ENCODE data around the gene MME.
"Not testable (repeated sequence)": the region's sequence is repeated elsewhere in the genome, so short reads cannot be mapped to it uniquely, and the experiment has no call there.

MME gene

DNA sequence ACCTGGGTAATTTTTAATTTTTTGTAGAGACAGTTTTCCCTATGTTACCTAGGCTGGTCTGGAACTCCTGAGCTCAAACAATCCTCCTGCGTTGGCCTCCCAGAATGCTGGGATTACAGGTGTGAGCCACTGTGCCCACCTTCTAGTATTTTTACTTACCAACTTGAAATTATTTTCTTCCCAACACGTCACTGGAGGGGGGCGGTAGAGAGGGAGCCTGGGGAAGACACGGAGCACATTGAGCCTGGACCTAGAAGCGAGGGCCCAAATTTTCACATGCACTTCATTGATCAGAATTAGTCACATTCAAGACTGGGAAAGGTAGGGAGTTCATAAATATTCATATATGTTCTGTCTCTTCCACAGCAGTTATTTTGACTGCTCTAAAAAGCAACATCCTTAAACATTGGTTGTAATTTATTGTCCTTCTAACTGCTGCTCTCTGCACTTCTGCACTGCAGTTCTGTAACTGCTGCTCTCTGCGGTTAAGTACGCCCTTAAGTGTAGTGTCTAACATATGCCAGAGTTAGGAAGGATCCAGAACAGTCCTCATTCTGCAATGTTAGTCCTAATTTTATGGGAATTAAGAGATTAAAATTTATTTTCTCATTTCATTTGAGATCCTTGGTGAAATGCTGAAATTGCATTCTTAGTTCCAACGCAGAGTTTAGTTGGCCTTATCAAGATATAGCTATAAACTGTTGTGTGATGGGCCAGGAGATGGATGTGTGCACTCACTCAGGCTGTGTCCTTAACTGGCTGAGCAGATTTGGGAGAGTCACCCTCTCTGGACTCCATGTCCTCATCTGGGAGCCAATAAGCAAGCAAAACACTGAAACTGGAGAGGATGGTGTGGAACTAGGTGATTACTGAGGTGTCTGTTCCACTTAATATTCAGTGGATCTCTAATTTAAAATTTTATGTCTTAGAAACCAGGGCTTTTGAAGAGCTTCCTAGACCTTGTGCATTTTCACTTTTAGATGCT lies 115.1 kb downstream of the MME start:
- no peak for DNase-seq

DNA sequence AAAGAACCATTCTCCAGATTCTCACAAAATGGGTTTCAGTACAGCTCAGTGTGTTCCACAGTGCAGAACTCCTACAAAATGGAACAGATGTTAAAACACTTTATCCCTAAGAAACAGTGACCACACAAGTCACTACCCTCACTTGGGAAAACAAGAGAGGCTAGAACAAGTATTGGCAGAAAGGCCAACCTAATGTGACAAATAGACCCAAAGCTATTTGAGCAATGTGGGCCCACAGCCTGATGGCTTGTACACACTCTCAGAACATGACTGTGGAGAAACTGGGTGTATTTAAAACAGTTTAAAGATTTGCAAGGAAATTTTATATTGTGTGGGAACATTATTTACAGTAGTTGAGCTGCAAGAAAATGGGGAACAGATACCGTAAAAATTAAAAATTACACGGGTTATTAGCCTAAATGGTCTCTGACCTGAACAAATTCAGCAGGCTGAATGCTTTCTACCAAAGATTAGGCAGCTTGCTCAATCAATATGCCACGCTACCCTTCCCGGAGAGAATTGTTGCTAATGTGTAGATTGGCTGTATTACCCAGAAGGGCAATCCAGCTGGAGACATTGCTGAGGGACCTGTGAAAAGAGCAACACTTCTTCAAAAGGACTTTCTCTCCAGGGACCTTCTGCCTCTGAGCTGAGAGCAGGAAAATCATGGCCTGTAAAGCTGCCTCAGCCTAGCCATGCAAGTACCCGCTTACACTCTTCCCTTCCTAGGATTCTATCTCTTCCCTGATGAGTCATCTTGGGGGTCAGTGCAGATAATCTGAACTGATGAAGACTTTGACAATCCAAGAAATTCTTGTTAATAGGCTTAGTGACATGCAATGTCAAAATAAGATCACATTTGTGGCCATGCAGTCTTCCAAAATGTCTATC lies 116.3 kb downstream of the MME start:
- DNase-seq, result peak; percentile 76

DNA sequence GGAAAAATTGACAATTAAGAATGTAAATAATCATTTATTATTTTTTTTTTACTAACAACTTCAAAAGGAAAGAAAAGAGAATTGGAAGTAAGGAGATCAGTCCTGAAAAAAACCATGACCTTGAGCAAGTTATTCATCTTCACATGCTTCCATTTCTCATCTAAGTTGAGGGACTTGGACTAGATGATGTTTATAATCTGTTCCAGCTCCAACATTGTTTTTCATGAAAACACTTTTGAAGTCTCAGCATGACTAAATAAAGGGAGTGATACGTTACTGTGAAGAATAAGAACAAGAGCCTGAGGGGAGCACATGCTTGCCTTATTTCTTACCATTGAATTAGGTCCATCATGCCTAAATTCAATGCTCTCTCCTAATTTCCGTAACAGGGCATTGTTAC lies 117.7 kb downstream of the MME start:
- DNase-seq, result no peak

DNA sequence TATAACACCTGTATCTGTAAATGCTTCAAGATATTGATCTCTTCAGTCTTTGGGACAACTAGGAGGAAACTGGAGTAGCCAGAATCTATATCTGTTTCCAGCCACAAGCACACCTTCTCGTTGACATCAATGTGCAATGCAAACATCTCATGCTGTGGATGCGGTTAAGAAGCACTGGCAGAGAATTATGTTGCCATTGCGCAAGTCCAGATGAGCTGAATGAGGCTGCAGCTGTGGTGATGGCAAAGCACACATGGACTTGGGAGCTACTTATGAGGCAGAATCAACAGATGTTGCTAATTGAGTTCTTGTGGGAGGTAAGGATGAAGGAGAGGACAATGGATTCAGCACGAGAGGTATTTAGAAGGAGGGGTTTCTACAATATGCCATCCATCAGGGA lies 122.5 kb downstream of the MME start:
- no peak for DNase-seq

DNA sequence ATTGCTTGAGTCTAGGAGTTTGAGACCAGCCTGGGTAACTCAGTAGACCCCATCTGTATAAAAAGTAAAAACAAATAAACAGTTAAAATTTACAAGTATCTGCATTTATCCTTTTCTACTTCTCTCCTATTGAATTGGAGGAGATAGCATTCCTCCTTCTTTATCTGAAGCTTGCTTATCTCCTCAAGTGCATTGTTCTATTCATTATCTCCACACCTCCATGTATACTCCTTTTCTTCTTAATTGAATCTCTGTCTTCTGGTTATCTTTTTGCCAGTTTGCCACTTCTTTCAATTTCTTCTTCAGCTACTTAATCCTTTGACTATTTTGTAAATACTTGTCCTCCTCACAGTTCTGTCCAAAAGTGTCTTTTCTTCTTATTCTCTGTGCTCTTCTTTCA lies 124.7 kb downstream of the MME start:
- DNase-seq, result no peak

DNA sequence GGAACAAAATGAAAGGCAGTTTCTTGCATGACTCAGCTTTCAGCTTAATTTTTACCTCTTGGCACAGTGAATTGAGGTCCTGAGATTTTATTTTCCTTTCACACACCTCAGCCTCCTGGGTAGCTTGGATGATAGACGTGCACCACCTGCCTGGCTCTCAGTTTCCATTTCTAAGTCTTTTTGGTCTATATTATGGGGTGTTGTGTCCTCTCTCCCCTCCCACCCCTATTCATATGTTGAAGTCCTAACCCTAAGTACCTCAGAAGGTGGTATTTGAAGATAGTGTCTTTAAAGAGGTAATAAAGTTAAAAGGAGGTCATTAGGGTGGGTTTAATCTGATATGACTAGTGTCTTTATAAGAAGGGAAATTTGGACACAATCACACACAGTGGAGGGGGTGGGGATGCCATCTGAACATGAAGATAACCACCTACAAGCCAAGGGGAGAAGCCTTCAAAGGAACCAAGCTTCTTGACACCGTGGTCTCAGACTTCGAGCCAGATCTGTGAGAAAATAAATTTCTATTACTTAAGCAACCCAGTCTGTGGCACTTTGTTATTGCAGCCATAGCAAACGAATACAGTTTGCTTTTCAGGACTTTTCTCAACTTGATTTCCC lies 128.2 kb downstream of the MME start:
- no peak for DNase-seq

DNA sequence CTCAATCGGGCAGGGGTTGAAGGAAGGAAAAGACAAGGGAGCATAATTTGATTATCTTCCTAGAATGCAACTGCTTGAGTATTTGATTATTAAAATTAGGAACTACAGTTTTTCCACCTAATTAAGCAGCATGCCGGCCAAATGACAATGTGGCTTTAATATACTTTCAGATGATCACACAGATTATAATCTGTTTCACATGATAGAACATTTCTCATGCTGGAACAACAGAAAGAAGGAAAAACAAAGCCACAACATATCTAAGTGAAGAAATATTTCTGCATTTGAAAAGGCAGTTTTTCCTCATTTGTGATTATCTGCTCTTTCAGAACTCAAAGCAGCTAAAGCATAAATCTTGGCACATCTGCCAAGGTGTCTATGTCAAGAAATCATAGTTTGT lies 130.6 kb downstream of the MME start:
- DNase-seq, result no peak

DNA sequence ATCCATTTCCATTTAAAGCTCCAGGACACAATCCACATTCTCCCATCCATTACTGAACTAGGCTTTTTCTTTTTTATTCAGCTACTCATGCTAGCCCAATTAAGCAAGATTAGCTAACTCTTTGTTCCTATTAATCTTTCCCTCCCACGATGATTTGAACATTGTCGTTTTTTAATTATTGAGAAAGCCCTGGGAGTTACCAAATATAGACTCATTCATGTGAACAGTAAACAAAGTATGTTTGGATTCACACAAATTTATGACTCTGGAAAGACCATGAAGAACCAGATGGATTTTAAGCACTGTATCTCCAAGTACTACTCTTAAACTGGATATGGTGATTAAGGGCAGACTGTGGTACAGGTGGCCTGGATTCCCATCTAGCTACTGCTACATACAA lies 131.1 kb downstream of the MME start:
- peak; percentile 24 for DNase-seq

DNA sequence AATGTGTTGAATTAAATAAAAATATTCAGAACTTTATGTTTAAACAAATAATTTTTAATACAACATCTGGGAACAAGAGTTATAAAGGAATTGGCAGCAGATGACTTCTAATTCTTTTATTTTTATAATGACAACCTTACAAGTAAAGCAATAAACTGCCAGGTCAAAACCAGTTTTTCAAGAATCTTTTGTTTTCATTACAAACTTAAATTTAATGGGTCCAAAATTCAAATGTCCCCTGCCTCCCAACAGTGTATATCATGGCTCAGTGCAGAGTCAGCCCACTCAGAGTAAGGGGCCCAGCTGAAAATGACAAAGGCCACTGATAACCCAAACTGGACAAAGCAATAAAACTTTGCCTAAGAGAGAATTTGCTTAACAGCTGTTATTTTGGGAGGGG lies 131.8 kb downstream of the MME start:
- no peak for DNase-seq

DNA sequence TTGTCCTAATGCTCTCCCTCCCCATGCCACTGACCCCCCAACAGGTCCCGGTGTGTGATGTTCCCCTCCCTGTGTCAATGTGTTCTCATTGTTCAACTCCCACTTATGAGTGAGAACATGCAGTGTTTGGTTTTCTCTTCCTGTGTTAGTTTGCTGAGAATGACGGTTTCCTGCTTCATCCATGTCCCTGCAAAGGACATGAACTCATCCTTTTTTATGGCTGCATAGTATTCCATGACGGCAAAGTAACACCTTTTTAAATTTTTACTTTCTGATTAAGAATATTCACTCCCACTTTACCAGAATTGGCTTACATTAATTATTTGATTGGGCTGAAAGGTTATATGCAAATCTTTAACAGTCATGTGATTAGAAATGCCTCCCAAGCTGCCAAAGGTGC lies 135.9 kb downstream of the MME start:
- not testable (repeated sequence) for DNase-seq

DNA sequence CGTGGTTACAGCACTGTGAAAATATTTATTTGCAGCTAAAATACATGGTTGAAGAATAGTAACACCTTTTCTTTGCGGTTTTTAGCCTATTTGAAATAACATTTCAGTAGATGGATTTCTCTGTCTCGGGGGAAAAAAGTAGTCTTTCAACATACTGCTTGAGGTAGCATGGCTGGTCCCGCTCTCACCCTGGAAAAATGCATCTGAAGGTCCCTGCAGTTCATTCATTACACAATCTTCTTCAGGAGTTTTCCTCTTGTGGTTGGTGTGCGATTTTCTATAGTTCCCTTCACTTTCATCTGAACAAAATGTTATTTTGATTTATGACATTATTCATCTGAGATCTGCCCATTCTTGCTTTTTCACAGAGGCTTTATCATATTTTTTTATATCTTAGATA lies 137.5 kb downstream of the MME start:
- DNase-seq, result no peak

DNA sequence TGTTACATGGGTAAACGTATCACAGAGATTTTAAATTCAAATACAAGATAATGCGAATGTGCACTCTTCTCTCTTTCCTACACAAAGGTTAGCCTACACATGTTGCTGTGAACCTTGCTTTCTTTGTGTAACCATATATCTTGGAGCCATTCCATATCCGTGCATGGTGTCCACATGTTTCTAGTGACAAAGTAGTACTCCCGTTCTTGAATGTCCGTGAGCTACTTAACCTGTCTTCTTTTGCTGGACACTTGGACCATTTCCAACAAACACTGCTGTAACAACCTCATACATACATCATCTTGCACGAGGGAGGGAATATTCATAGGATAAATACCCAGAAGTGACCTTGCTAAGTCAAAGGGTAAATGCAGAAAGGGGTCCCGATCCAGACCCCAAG lies 138.3 kb downstream of the MME start:
- no peak for DNase-seq

DNA sequence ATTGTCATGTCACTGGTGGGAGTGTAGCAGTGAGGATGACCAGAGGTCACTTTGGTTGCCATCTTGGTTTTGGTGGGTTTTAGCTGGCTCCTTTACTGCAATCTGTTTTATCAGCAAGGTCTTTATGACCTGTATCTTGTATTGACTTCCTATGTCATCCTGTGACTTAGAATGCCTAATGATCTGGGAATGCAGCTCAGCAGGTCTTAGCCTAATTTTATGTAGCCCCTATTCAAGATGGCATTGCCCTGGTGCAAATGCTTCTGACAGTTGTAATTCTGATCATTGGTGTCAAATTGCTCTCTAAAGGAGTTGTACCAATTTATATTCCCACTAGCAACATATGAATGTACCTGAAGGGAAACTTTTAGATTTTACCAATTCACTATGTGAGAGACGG lies 139.0 kb downstream of the MME start:
- no peak for DNase-seq

DNA sequence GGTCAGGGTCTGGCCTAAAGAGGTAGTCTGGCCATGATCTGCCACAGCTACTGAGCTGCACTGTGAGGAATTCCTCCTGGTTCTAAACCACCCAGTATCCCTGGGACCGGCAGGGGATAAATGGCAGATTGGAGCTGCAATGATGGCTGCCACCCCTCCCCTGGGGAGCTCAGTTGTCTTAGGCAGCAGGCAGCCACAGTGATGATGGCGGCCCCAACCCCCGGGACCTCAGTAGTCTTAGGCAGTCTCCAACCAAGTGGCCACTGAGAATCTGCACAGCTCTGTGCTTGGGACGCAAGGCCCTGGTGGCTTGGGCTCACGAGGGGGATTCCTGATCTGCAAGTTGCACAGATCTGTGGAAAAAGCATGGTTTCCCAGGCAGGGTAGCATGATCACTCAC lies 145.3 kb downstream of the MME start:
- no peak for DNase-seq

DNA sequence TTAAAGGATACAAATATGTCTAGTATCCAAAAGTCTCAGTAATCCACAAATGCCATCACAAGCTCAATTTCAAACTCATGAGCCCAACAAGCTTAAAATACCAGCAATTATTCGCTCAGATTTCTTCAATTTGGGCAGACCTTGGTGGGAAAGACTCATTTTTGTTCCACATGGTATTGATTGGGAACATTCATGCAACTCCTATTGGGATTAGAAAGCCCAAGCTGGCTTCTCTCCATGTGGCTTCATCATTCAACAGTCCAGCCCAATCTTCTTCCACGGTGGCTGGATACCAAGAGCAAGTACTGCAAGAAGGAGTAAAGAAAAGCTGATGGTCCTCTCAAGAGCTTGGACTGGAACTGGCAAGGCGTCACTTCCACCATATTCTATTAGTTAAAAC lies 147.0 kb downstream of the MME start:
- no peak for DNase-seq

DNA sequence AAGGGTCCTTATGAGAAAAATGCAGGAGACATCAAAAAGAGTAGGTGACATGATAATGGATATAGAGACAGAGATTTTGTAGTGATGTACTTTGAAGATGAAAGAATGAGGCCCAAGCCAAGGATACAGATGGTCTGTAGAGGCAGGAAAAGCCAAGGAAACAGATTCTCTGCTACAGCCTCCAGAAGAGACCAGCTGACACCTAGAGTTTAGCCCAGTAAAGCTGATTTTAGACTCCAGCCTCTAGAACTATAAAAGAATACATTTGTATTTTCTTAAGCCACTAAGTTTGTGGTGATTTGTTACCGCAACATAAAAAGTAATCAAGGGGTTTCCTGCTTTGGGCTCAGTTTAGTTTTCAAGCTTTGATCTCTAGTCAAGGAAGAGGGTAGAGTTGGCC lies 148.6 kb downstream of the MME start:
- DNase-seq, result no peak

DNA sequence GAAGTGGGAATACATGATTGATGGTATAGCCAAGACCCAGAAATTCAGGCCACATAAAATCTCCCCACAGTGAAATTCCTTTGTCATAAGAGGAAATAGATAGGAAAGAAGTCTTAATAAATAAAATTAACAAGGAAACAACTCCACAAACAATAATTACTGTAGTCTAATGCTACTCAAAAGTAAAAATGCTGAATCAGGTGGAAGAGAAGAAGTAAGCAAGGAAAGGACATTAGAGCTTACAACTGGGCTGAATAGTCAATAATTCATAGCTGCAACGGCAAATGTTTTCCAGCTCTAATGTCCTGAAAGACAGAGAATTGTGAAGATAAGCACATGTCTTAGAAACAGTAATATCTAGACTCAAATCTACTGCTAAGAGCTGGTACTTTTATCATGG lies 149.0 kb downstream of the MME start:
- no peak for DNase-seq

DNA sequence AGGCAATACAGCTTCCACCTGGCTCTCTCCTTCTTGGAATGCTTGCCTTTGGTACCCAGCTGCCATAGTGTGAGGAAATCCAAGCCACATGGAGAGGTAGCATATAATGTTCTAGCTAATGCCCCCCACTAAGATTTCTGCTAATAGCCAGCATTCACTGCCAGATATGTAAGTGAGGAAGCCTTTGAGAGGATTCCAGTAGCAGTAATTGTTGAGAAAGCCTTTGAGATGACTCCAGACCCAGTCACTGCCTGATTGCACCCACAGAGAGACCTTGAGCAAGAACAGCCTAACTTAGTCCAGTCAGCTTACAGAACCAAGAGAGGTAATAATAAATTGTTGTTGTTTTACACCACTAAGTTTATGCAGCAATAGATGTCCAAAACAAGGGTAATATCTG lies 150.3 kb downstream of the MME start:
- DNase-seq, result no peak

DNA sequence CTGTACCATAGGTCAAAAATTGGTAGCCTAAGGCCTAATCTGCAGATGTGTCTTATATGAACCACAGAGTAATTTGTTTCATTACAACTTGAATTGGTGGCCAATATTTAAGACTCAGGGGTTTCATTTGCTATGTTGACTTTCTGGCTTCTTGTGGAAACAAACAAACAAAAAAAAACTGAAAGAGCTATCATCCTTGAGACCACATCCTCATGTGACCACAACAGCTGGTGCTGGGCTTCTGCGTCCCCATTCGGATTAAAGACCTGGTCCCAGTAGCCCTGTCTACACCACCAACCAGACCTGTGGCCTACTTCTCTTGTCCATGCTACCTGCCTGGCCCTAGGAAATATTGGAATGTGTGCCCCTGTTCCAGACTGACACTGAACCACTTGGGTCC lies 151.7 kb downstream of the MME start:
- DNase-seq, result no peak

DNA sequence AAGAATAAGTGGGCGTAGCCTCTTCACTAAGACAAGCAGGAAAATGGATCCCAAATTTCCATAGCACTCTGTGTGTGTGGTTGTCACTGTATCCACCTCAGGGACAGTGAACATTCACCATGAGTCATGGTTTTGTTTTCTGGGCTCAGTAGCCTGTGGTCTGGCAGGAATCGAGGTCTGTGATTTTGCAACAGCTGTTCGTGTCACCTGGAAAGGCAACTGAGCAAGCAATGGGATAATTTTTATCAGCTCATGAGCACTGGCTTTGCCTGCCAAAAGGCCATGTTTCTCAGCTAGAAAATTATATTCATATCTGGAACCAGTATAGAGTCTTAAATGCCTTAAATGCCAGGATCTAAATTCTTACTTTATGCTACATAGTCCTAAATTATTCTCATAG lies 152.5 kb downstream of the MME start:
- DNase-seq, result peak; percentile 5

DNA sequence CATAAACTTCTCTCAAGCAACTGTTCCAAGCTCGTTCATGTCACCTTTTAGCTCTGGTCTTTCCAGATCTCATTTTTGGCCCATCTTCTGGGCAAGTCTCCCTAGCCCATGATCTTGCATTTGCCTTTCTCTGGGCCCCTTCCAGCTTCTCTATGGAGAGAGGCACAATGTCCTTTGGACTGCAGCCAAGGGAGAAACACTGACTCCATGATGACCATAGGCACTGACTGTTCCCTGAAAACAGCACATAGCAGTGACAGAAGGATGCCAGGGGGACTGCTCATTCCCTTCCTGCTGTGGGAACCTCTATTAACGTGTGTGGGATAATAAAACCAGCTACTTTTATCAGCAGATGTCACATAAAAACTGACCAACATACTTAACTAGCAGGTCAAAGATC lies 153.1 kb downstream of the MME start:
- DNase-seq, result peak; percentile 29
